Stimulated activated CD4-positive, alpha-beta T cell treated with anti-CD3 and anti-CD28 coated beads, TNF-alpha, amount 100 ng/mL, for 4 hours (primary cell): ENCODE results near the gene NEK4.

Experiments
- DNase-seq, 3 experiments: peaks; one replicate each; pipeline ENCODE4 v3.0.0-alpha.2; 2020; ENCODE audit warnings: low read depth in 3 of 3

The NEK4 gene

GRCh38 chr3:52663098-52663497, 107.6 kb downstream of the NEK4 start:
- DNase-seq = no peak

GRCh38 chr3:52660046-52660445, 110.7 kb downstream of the NEK4 start:
- DNase-seq = no peak
